H1 (cell line): ENCODE results near the gene FLVCR2. TPM values are rescaled to one million over a fixed set of nuclear protein-coding genes. Genes with fewer than 3 reads are reported as not detected.

Experiments used
- CEBPB ChIP-seq: IDR thresholded peaks from 2 replicates; pipeline ENCODE4 v1.6.1; 2012; ENCODE audit warnings: low read depth, low read length
- CHD2 ChIP-seq: IDR thresholded peaks from 2 replicates; pipeline ENCODE4 v1.6.1; 2012; ENCODE audit warnings: low read length, improper control_type of control experiment
- GTF2F1 ChIP-seq: IDR thresholded peaks from 2 replicates; pipeline ENCODE4 v1.6.1; 2012; ENCODE audit warnings: low read depth, low read length, improper control_type of control experiment, borderline replicate concordance
- JUN ChIP-seq: IDR thresholded peaks from 2 replicates; pipeline ENCODE4 v1.6.1; 2011; ENCODE audit warnings: low read depth, mild to moderate bottlenecking, improper control_type of control experiment, low read length
- KDM1A ChIP-seq: fragments of 200-600, 300-600 bp; sonication (generic); IDR thresholded peaks from 2 replicates; pipeline ENCODE4 v1.7.1; 2016; ENCODE audit warnings: mild to moderate bottlenecking, low read length, borderline replicate concordance
- RFX5 ChIP-seq: IDR thresholded peaks from 2 replicates; pipeline ENCODE4 v1.6.1; 2011; ENCODE audit warnings: low read depth, low read length, improper control_type of control experiment, borderline replicate concordance
- RNF2 ChIP-seq: fragments of 200-900, 300-1000 bp; sonication (generic); IDR thresholded peaks from 2 replicates; pipeline ENCODE4 v1.7.1; 2016; ENCODE audit warnings: borderline replicate concordance, low read depth, mild to moderate bottlenecking, antibody characterized with exemption, low read length; ENCODE audit not compliant: poor library complexity, severe bottlenecking; ENCODE audit errors: missing control alignments
- SP1 ChIP-seq: IDR thresholded peaks from 2 replicates; pipeline ENCODE4 v1.6.1; 2011; ENCODE audit warnings: low read depth, low read length
- TAF7 ChIP-seq: optimal IDR thresholded peaks from 2 replicates; pipeline ENCODE3; 2011; ENCODE audit warnings: low read depth, mild to moderate bottlenecking, inconsistent platforms, low read length, moderate library complexity, borderline replicate concordance
- polyA plus RNA-seq, 7 experiments: library from polyadenylated mRNA; depleted of rRNA in 3 of 7; stranded (reverse) in 5 of 7; unstranded in 2 of 7; fragments of >200 nt in 5 of 7; fragments of 200-250 nt in 2 of 7; gene quantifications; 1 replicate in 5 of 7; 2 replicates in 1 of 7; 4 replicates in 1 of 7; pipeline versions ENCODE4 v1.2.1 to v1.2.3, GENCODE V29; 2011 to 2013; ENCODE audit warnings: missing spikeins in 2 of 7, mixed read lengths in 2 of 7
- total RNA-seq: library from RNA; stranded (reverse); fragmentation: NEBNext Ultra II Directional; extraction: Animal tissue kit (Norgen Biotek cat#: 25700); gene quantifications from 2 replicates; pipeline ENCODE4 v1.2.1, GENCODE V29; 2021
- TF ChIP-seq, protein P1 (sequence below): fragments of 300-600 bp; sonication (generic); IDR thresholded peaks from 2 replicates; pipeline ENCODE4 v1.7.1; 2012; ENCODE audit warnings: low read length, moderate library complexity, mild to moderate bottlenecking, inconsistent platforms; ENCODE audit not compliant: insufficient replicate concordance
- TF ChIP-seq, protein P2 (sequence below): IDR thresholded peaks from 2 replicates; pipeline ENCODE4 v1.6.1; 2011; ENCODE audit warnings: low read length, improper control_type of control experiment

The FLVCR2 gene
- total and polyA plus RNA-seq, 2 of the 8 experiments (the other 6 are each of a cell fraction or from before 2014, with no cell fraction given): 7.1 to 8.2 TPM

DNA sequence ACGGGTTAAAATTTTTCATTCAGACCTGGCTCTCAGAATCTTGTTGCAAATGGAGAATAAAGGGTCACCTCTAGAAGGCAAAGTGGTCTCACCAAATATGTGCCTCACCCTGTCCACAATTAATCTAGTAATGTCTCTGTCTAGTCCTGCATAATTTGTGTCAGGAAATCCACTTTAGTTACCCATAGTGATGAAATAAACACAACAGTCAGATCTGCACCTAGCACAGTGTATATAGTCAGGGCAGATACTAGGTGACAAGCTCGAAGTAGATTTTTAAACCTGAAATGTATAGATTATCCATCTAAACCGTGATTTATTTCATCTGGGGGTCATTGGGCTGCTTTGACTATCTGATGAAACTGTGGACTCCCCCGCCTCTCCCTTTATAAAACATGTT is 15.9 kb upstream of the FLVCR2 start (continued):
- TF ChIP-seq, protein P1, sequence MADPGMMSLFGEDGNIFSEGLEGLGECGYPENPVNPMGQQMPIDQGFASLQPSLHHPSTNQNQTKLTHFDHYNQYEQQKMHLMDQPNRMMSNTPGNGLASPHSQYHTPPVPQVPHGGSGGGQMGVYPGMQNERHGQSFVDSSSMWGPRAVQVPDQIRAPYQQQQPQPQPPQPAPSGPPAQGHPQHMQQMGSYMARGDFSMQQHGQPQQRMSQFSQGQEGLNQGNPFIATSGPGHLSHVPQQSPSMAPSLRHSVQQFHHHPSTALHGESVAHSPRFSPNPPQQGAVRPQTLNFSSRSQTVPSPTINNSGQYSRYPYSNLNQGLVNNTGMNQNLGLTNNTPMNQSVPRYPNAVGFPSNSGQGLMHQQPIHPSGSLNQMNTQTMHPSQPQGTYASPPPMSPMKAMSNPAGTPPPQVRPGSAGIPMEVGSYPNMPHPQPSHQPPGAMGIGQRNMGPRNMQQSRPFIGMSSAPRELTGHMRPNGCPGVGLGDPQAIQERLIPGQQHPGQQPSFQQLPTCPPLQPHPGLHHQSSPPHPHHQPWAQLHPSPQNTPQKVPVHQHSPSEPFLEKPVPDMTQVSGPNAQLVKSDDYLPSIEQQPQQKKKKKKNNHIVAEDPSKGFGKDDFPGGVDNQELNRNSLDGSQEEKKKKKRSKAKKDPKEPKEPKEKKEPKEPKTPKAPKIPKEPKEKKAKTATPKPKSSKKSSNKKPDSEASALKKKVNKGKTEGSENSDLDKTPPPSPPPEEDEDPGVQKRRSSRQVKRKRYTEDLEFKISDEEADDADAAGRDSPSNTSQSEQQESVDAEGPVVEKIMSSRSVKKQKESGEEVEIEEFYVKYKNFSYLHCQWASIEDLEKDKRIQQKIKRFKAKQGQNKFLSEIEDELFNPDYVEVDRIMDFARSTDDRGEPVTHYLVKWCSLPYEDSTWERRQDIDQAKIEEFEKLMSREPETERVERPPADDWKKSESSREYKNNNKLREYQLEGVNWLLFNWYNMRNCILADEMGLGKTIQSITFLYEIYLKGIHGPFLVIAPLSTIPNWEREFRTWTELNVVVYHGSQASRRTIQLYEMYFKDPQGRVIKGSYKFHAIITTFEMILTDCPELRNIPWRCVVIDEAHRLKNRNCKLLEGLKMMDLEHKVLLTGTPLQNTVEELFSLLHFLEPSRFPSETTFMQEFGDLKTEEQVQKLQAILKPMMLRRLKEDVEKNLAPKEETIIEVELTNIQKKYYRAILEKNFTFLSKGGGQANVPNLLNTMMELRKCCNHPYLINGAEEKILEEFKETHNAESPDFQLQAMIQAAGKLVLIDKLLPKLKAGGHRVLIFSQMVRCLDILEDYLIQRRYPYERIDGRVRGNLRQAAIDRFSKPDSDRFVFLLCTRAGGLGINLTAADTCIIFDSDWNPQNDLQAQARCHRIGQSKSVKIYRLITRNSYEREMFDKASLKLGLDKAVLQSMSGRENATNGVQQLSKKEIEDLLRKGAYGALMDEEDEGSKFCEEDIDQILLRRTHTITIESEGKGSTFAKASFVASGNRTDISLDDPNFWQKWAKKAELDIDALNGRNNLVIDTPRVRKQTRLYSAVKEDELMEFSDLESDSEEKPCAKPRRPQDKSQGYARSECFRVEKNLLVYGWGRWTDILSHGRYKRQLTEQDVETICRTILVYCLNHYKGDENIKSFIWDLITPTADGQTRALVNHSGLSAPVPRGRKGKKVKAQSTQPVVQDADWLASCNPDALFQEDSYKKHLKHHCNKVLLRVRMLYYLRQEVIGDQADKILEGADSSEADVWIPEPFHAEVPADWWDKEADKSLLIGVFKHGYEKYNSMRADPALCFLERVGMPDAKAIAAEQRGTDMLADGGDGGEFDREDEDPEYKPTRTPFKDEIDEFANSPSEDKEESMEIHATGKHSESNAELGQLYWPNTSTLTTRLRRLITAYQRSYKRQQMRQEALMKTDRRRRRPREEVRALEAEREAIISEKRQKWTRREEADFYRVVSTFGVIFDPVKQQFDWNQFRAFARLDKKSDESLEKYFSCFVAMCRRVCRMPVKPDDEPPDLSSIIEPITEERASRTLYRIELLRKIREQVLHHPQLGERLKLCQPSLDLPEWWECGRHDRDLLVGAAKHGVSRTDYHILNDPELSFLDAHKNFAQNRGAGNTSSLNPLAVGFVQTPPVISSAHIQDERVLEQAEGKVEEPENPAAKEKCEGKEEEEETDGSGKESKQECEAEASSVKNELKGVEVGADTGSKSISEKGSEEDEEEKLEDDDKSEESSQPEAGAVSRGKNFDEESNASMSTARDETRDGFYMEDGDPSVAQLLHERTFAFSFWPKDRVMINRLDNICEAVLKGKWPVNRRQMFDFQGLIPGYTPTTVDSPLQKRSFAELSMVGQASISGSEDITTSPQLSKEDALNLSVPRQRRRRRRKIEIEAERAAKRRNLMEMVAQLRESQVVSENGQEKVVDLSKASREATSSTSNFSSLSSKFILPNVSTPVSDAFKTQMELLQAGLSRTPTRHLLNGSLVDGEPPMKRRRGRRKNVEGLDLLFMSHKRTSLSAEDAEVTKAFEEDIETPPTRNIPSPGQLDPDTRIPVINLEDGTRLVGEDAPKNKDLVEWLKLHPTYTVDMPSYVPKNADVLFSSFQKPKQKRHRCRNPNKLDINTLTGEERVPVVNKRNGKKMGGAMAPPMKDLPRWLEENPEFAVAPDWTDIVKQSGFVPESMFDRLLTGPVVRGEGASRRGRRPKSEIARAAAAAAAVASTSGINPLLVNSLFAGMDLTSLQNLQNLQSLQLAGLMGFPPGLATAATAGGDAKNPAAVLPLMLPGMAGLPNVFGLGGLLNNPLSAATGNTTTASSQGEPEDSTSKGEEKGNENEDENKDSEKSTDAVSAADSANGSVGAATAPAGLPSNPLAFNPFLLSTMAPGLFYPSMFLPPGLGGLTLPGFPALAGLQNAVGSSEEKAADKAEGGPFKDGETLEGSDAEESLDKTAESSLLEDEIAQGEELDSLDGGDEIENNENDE: no peak
- TF ChIP-seq CEBPB (no peak), KDM1A (no peak), SP1 (no peak), GTF2F1 (no peak), JUN (no peak), RNF2 (no peak), CHD2 (no peak), RFX5 (no peak), TAF7 (no peak)
- TF ChIP-seq, protein P2, sequence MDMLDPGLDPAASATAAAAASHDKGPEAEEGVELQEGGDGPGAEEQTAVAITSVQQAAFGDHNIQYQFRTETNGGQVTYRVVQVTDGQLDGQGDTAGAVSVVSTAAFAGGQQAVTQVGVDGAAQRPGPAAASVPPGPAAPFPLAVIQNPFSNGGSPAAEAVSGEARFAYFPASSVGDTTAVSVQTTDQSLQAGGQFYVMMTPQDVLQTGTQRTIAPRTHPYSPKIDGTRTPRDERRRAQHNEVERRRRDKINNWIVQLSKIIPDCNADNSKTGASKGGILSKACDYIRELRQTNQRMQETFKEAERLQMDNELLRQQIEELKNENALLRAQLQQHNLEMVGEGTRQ: no peak
